Uterus (tissue), 2 donors: ENCODE results near the gene B4GALT7.

Experiments
- POLR2A ChIP-seq, 2 donors: fragments of 450-650 bp; IDR thresholded peaks; one replicate each; pipeline ENCODE4 v1.6.1; 2016; ENCODE audit warnings: antibody characterized with exemption in 2 of 2, mild to moderate bottlenecking in 1 of 2, moderate library complexity in 1 of 2
- TF ChIP-seq, protein P1 (sequence below), 4 experiments: fragments of 200-600 bp in 2 of 4; fragments of 450-650 bp in 2 of 4; sonication (generic) in 2 of 4; IDR thresholded peaks; one replicate each; pipeline ENCODE4 v1.5.1; 2016 to 2019; ENCODE audit warnings: antibody characterized with exemption in 4 of 4, mild to moderate bottlenecking in 2 of 4, moderate library complexity in 1 of 4

DNA sequence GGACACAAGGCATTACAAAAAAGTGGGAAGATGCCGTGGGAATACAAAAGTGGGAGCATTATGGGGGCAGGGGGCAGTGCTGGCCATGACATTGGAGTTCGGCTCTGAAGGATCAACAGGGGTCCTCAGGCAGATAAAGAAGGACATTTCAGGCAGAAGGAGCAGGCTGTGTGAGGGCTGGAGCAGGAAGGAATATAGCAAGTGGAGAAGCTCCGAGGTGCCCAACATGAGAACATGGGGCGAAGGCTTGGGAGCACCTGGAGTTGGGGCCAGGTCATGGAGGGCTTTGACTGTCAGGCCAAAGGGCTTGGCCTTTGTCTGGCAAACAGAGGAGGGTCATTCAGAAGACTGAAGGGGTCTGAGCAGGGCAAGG, 2.5 kb downstream of the B4GALT7 start:
- no peak for TF ChIP-seq POLR2A (IDR thresholded peaks at IDR 0.05)
- TF ChIP-seq, protein P1, sequence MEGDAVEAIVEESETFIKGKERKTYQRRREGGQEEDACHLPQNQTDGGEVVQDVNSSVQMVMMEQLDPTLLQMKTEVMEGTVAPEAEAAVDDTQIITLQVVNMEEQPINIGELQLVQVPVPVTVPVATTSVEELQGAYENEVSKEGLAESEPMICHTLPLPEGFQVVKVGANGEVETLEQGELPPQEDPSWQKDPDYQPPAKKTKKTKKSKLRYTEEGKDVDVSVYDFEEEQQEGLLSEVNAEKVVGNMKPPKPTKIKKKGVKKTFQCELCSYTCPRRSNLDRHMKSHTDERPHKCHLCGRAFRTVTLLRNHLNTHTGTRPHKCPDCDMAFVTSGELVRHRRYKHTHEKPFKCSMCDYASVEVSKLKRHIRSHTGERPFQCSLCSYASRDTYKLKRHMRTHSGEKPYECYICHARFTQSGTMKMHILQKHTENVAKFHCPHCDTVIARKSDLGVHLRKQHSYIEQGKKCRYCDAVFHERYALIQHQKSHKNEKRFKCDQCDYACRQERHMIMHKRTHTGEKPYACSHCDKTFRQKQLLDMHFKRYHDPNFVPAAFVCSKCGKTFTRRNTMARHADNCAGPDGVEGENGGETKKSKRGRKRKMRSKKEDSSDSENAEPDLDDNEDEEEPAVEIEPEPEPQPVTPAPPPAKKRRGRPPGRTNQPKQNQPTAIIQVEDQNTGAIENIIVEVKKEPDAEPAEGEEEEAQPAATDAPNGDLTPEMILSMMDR (IDR thresholded peaks at IDR 0.05) = no peak
